ENCODE data around the gene ARAP3.
"Not testable (repeated sequence)": the region's sequence is repeated elsewhere in the genome, so short reads cannot be mapped to it uniquely, and the experiment has no call there.

Gene ARAP3

GRCh38 chr5:141611289-141611688, 70.7 kb downstream of the ARAP3 start:
- no peak for DNase-seq

GRCh38 chr5:141609921-141610320, 72.1 kb downstream of the ARAP3 start:
- not testable (repeated sequence) for DNase-seq

GRCh38 chr5:141609044-141609443, 73.0 kb downstream of the ARAP3 start:
- DNase-seq = no peak

GRCh38 chr5:141608557-141608956, 73.5 kb downstream of the ARAP3 start:
- DNase-seq = no peak

- no peak for DNase-seq
Measured at GRCh38 chr5:141608046-141608445, 74.0 kb downstream of the ARAP3 start.

GRCh38 chr5:141605523-141606277, 76.3 kb downstream of the ARAP3 start:
- no peak for DNase-seq

- DNase-seq = no peak
Measured at GRCh38 chr5:141603923-141604717, 77.9 kb downstream of the ARAP3 start.
